HepG2 (cell line): ENCODE measurements around the gene EFNA3. TPM values are rescaled to one million over a fixed set of nuclear protein-coding genes. Genes with fewer than 3 reads are reported as not detected.

Source experiments
- AGO1 ChIP-seq: fragments of 200-400 bp; formaldehyde crosslinking; IDR thresholded peaks from 2 replicates; pipeline ENCODE4 v1.6.1; 2017; ENCODE audit warnings: mild to moderate bottlenecking, low read depth, low read length, moderate library complexity; ENCODE audit not compliant: poor library complexity, severe bottlenecking
- FOXP4 ChIP-seq: sonication (generic); formaldehyde crosslinking; IDR thresholded peaks from 2 replicates; pipeline ENCODE4 v1.4.0; 2020; ENCODE audit warnings: missing genetic modification reagents
- KIAA2018 ChIP-seq: sonication (generic); formaldehyde crosslinking; IDR thresholded peaks from 2 replicates; pipeline ENCODE4 v1.5.0; 2020; ENCODE audit warnings: mild to moderate bottlenecking, missing genetic modification reagents, borderline replicate concordance
- KLF6 ChIP-seq: IDR thresholded peaks from 2 replicates; pipeline ENCODE4 v1.8.0; 2016; ENCODE audit warnings: missing biosample characterization, missing genetic modification reagents
- PRDM4 ChIP-seq: sonication (generic); formaldehyde crosslinking; IDR thresholded peaks from 2 replicates; pipeline ENCODE4 v1.9.0; 2021; ENCODE audit warnings: missing genetic modification reagents, borderline replicate concordance
- SP2 ChIP-seq: sonication (generic); formaldehyde crosslinking; IDR thresholded peaks from 2 replicates; pipeline ENCODE4 v1.5.1; 2020; ENCODE audit warnings: mild to moderate bottlenecking, missing genetic modification reagents
- STAT6 ChIP-seq: sonication (generic); formaldehyde crosslinking; IDR thresholded peaks from 2 replicates; pipeline ENCODE4 v1.4.0; 2020; ENCODE audit warnings: missing genetic modification reagents, mild to moderate bottlenecking, borderline replicate concordance
- ZNF615 ChIP-seq: sonication (generic); formaldehyde crosslinking; IDR thresholded peaks from 2 replicates; pipeline ENCODE4 v1.5.0; 2020; ENCODE audit warnings: mild to moderate bottlenecking, missing genetic modification reagents, borderline replicate concordance
- ZNF878 ChIP-seq: sonication (generic); formaldehyde crosslinking; IDR thresholded peaks from 2 replicates; pipeline ENCODE4 v1.8.1; 2023; ENCODE audit warnings: mild to moderate bottlenecking, missing genetic modification reagents, moderate library complexity
- polyA plus RNA-seq, 8 experiments: library from polyadenylated mRNA; depleted of rRNA in 3 of 8; stranded (reverse) in 7 of 8; unstranded in 1 of 8; fragments of >200 nt; fragmentation: Illumina TruSeq in 4 of 8; extraction: Trizol in 4 of 8; gene quantifications; 2 replicates each; pipeline versions ENCODE4 v1.2.1 to v1.2.3, GENCODE V29; 2011 to 2016; ENCODE audit warnings: low read depth in 4 of 8, missing spikeins in 1 of 8, mixed read lengths in 1 of 8; ENCODE audit not compliant: insufficient read depth in 1 of 8
- total RNA-seq, 5 experiments: library from RNA; depleted of rRNA; stranded (reverse); fragments of >200 nt; fragmentation: Illumina TruSeq; extraction: Trizol; gene quantifications; 2 replicates each; pipeline ENCODE4 v1.2.3, GENCODE V29; 2016; ENCODE audit warnings: low read depth in 1 of 5

EFNA3 gene
- total and polyA plus RNA-seq, 2 of the 13 experiments (the other 11 are each of a cell fraction or from before 2014, with no cell fraction given), result 1.0 to 5.7 TPM

GRCh38 chr1:155107309-155108264 lies 28.9 kb downstream of the EFNA3 start (continued):
- TF ChIP-seq KIAA2018 (CRISPR knock-in tag), result no peak
- TF ChIP-seq ZNF615 (CRISPR knock-in tag), result no peak
- no peak for TF ChIP-seq PRDM4
- TF ChIP-seq SP2 (CRISPR knock-in tag), result no peak
- no peak for TF ChIP-seq AGO1
- no peak for TF ChIP-seq STAT6 (CRISPR knock-in tag)
- TF ChIP-seq FOXP4 (CRISPR knock-in tag), result peak; percentile 42; the same call in 1 of the 2 replicates
- TF ChIP-seq ZNF878 (CRISPR knock-in tag), result no peak
- TF ChIP-seq KLF6 (CRISPR knock-in tag), result 0 out of 2 replicates have a peak, but pooled peaks have one; percentile 40
